DMS114 treated with DMSO at 0.1 percent for 48 hours (cell line): ENCODE results near the gene CCL7.
"Not testable (repeated sequence)": the region's sequence is repeated elsewhere in the genome, so short reads cannot be mapped to it uniquely, and the experiment has no call there.

Source experiments
- DNase-seq: peaks from one replicate; lab custom pipeline; 2025; ENCODE audit not compliant: unreplicated experiment; lab: John Stamatoyannopoulos, UW

The CCL7 gene

GRCh38 chr17:34269969-34270368 lies at the start of gene CCL7:
TSS of gene CCL7 (plus strand) at chr17:34270221. CDS start at chr17:34270291, 70 bp downstream.
- no peak for DNase-seq

DNA sequence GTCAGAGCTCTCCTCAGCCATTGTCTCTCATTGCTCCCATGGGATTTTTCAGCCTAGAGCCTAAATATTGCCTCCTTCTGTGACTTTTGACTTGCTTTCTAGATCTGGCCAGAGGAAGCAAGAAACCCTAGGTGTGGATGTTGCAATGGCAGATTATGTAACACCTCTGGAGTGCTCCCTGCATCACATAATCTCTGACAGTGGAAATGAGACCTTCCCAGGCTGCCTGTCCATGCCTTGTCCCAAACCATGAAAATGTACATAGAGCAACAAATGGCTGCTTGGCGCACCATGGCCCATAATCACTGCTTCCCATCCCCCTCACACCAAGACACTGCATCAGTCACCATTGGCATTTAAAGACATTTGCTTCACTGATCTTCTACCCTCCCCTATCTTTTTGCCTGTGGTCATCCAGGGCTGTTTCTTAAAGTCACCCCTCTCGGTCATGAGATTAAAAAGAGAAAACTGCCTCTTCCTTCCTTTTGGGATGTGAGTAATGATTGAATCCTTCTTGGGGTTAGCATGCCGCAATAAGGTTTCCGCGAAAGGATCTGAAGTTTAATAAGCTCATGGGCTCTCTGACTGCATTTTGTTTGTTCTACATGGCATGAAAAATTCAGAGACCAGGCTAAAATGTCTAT lies 49.1 kb upstream of the CCL7 start:
- no peak for DNase-seq

DNA sequence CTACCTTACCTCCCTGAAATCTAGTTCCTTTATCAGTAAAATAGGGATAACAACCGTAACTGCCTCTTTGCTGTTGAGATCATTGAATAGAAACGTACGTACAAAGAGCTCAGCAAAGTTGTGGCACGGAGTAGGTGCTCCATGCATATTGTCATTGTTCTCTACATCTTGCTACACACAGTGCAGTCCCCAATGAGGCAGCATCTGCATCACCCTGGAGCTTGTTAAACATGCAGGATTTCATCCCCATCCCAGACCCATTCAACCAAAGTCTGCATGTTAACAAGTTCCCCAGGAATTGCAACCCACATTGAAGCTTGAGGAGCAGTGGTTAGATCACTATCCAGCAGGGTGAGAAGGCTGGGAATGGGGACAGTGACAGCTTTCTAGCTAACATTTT lies 48.6 kb upstream of the CCL7 start:
- no peak for DNase-seq

GRCh38 chr17:34222722-34223497 lies 47.1 kb upstream of the CCL7 start:
- no peak for DNase-seq

- DNase-seq, result no peak
Measured at GRCh38 chr17:34225046-34225445, 45.0 kb upstream of the CCL7 start.

GRCh38 chr17:34226011-34226743 lies 43.8 kb upstream of the CCL7 start:
- no peak for DNase-seq

DNA sequence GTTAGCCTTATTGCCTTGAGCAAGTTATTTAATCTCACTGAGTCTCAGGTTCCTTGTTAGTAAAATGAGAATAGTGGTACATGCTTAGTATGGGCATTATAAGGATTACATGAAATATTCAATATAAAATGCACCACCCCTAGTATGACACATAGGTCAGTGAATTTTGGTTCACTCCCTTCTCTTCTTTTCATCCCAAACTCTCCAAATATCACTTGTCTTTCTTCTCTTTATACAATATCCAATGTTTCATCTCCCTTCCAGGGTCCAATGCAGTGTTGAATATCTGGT lies 43.3 kb upstream of the CCL7 start:
- no peak for DNase-seq

GRCh38 chr17:34227293-34227692 lies 42.7 kb upstream of the CCL7 start:
- not testable (repeated sequence) for DNase-seq

- DNase-seq, result no peak
Measured at GRCh38 chr17:34227707-34228106, 42.3 kb upstream of the CCL7 start.

GRCh38 chr17:34228781-34229180 lies 41.2 kb upstream of the CCL7 start:
- no peak for DNase-seq

DNA sequence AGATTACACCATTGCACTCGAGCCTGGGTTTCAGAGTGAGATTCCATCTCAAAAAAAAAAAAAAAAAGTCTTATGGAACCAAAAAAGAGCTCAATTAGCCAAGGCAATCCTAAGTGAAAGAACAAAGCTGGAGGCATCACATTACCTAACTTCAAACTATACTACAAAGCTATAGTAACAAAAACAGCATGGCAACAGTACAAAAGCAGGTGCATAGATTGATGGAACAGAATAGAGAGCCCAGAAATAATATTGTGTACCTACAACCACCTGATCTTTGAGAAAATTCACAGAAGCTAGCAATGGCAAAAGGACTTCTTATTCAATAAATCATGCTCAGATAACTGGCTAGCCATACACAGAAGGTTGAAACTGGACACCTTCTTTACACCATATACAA lies 39.7 kb upstream of the CCL7 start:
- DNase-seq, result no peak

- no peak for DNase-seq
Measured at GRCh38 chr17:34234616-34235015, 35.4 kb upstream of the CCL7 start.

GRCh38 chr17:34235389-34236028 lies 34.5 kb upstream of the CCL7 start:
- no peak for DNase-seq

GRCh38 chr17:34236281-34236892 lies 33.6 kb upstream of the CCL7 start:
- DNase-seq, result no peak

- DNase-seq, result no peak
Measured at GRCh38 chr17:34237458-34237857, 32.6 kb upstream of the CCL7 start.

- DNase-seq, result no peak
Measured at GRCh38 chr17:34241062-34241461, 29.0 kb upstream of the CCL7 start.

DNA sequence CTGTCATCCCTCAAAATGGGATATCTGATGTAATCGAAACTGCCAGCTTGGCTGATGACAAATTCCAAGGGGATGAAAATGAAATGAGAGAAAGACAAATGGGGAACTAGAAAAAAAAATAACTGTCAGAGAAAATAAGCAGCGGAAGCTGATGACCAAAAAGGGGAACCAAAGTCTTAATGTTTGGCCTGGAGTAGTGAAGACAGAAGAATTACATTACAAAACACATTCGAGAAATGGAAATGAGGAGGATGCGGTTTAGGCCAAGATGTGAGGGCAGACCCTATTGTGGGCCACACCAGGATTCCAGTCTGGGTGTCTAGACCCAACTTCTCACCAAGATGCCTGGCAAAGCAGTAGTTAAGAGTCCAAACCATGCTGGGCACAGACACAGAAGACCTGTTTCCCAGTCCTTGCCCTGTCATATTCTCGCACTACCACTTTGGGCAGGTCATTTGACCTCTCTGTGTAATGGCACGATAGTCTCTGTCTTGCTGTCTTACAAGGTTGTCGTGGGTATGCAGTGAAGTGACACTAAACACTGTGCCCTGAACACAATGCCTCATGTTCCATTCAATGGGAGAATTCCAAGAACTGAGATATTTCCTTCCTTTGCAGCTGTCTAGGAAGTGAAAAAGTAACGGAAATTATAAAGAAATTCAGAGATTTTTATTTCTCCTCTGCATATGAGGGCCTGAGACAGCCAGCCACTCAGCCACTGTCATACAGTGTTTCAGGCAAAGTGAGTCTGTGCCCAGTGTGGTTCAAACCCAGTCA lies 27.2 kb upstream of the CCL7 start:
- no peak for DNase-seq

- no peak for DNase-seq
Measured at GRCh38 chr17:34243364-34244320, 26.4 kb upstream of the CCL7 start.

DNA sequence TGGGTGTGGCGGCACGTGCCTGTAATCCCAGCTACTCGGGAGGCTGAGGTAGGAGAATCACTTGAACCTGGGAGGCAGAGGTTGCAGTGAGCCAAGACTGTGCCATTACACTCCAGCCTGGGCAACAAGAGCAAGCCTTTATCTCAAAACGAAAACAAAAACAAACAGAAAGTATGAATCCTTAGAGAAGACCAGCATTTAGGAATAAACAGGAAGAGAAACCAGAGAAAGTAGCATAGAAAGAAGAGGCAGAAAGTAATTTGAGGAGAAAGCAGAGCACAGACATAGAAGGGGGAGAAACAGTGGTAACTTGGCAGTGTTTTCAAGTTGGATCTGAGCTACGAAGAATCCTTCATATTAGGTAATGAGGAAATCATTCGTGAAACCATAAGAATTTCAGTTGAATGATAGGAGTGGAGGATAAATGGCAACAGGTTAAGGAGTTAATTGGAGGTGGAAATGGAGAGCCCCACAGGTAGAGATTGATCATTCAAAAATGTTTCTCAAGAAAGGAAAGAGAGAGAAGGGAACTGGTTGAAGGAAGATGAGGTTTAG lies 24.6 kb upstream of the CCL7 start:
- DNase-seq, result no peak
